Kidney epithelial cell (primary cell): ENCODE results near the gene RAI1. TPM values are rescaled to one million over a fixed set of nuclear protein-coding genes. Genes with fewer than 3 reads are reported as not detected.
A peak's percentile ranks its signal among the peaks of the same experiment; 100 is the strongest.

Experiments used
- DNase-seq: peaks from one replicate; pipeline ENCODE4 v3.0.0-alpha.2; 2010; ENCODE audit warnings: low read depth
- H3K27me3 ChIP-seq: 2 replicates; pipeline ENCODE4 v1.6.0; 2011; ENCODE audit warnings: low read length; ENCODE audit not compliant: control insufficient read depth, insufficient read depth
- H3K36me3 ChIP-seq: 2 replicates; pipeline ENCODE4 v1.5.1; 2011; ENCODE audit warnings: low read length; ENCODE audit not compliant: control insufficient read depth, insufficient read depth
- H3K4me3 ChIP-seq: 2 replicates; pipeline ENCODE4 v1.5.1; 2011; ENCODE audit warnings: low read depth, mild to moderate bottlenecking, control low read depth, low read length
- CTCF ChIP-seq: IDR thresholded peaks from 2 replicates; pipeline ENCODE4 v1.5.1; 2011; ENCODE audit warnings: mild to moderate bottlenecking, moderate library complexity, low read length, control low read depth, inconsistent platforms; ENCODE audit not compliant: insufficient read depth, poor library complexity, severe bottlenecking
- total RNA-seq: library from RNA; depleted of rRNA; stranded (reverse); fragments of >200 nt; gene quantifications from 2 replicates; pipeline ENCODE4 v1.2.3, GENCODE V29; 2015

Gene RAI1
- total RNA-seq, 1 donor from 2014 or later = 31.3 TPM

DNA sequence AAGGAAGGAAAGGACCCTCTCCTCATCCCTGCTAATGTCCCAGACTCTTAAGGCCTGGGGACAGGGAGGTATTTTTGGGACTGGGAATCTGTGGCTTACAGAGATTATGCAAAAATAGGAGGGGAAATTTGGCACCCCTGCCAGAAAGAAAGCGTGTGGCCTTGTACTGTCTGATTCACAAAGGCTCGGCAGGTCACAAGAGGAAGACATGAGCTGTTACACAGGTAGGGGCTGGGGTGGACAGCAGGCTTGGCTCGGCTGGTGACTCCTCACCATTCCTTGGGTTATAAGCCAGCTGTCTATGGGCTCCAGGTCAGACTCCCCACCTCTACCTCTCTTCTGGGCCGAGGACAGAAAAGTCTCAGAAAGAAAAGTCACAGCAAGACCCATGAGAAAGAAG lies 176.2 kb downstream of the RAI1 start:
- DNase-seq = no peak
- TF ChIP-seq CTCF = no peak
- Histone ChIP-seq H3K36me3 (no peaks in the 10 kb centered on the region), H3K4me3 (no peak overlapping the region), H3K27me3 (no peaks in the 10 kb centered on the region)

DNA sequence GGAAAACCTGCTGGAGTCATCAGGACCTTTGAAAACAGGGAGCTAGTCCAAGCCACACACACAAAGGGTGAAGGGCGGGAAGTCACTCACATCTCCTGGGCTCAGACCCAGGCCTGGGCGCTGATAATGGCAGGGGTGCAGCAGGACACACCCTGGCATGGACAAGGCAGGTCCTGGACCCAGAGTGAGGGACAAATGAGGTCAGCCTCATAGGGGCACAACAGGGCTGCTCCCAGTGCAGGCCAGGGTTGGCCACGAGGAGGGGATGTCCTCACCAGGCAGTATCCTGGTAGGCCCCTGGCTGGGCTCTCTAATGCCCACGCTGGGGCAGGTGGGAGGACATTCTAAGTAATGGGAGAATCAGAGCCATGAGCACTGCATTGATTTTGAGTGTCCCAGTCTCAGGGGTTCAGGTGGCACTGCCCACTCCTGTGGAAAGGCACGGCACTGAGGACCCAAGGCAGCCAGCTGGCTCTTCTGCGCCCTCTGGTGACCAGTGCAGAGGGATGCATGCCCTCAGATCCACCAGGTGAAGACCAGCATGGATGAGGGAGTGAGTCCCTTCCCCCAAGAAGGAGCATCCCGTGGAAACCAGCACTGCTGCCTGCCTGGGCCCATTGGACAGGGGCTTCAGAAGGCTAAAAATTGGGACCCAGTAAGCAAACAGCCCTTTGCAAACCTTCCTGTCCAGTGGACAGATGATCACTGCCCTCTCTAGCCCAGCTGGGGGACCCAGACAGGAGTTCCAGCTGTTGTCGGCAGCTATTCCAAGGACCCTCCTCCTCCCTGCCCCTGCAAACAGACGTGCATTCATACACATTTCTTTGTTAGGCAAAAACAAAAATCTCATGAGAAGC lies 178.9 kb downstream of the RAI1 start:
- Histone ChIP-seq H3K36me3 (no peaks in the 10 kb centered on the region), H3K27me3 (no peaks in the 10 kb centered on the region), H3K4me3 (no peak overlapping the region)
- no peak for DNase-seq
- TF ChIP-seq CTCF = peak; percentile 95

- H3K27me3 ChIP-seq = no peaks in the 10 kb centered on the region
- H3K4me3 ChIP-seq = no peak overlapping the region
- H3K36me3 ChIP-seq = no peaks in the 10 kb centered on the region
- DNase-seq = no peak
- no peak for TF ChIP-seq CTCF
These were observed 179.5 kb downstream of the RAI1 start for GRCh38 chr17:17860766-17861107.

Other genes with a start within 250 kb of the RAI1 start
- 11.9 and 16.8 TPM in 2 replicates for gene MED9, start 204.5 kb upstream of the RAI1 start, total RNA-seq
- gene RASD1, start 185.1 kb upstream of the RAI1 start, total RNA-seq = 0.17 and 0.21 TPM in 2 replicates
- gene PEMT, start 89.8 kb upstream of the RAI1 start, total RNA-seq = 87.2 and 109 TPM in 2 replicates
- gene SREBF1, start 155.5 kb downstream of the RAI1 start, total RNA-seq = 83.0 and 88.2 TPM in 2 replicates